ENCODE data around the gene BCL7A.
A peak's percentile ranks its signal among the peaks of the same experiment; 100 is the strongest.

Gene BCL7A

DNA sequence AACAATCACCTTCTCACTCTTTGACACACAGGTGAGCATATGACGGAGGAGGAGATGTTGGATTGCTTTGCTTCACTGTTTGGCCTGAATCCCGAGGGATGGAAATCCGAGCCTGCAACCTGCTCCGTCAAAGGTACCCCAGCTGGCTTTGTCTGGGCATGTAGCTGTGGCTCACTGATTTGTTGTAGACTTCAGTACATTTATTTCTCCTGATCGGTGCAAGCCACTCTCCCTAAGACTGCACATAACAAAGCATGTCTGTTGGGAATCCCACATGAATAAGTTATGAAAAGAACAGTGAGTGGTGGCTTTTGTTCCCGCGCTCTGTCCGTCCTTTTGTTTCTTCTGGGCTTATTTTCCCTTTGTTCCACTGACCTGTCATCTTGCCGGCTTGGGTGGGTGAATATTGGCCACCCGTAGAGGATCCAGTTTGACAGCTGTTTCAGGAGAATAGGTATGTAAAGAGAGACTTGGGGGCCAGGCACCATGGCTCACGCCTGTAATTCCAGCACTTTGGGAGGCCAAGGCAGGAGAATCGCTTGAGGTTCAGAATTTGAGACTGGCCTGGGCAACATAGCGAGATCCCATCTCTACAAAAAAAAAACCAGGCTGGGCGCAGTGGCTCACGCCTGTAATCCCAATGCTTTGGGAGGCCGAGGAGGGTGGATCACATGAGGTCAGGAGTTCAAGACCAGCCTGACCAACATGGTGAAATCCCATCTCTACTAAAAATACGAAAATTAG lies 20.0 kb upstream of the BCL7A start:
- no peak for DNase-seq

- peak; percentile 15 for DNase-seq
These were observed 17.8 kb upstream of the BCL7A start for GRCh38 chr12:122003651-122004611.

DNA sequence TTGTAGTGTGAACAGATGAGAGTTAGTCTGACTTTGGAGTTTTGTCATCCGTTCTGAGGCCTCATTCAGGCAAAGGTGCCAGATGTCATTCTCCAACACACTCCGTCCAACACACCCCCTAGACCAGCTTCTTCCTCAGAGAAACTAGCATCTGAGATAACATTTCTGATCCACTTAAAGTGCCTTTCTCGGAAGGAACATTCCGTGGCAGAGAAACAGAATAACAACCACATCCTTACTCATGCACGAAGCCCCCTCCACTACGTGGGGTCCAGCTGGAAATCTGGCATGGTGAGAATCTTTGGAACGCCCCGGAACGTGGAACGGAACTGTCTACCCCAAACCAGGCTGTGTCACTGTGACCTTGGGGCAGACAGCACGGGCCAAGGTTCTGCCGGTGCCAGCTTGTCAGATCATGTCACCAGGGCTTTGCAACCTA lies 17.0 kb upstream of the BCL7A start:
- DNase-seq: no peak

GRCh38 chr12:122005252-122005776 lies 16.4 kb upstream of the BCL7A start:
- no peak for DNase-seq

DNA sequence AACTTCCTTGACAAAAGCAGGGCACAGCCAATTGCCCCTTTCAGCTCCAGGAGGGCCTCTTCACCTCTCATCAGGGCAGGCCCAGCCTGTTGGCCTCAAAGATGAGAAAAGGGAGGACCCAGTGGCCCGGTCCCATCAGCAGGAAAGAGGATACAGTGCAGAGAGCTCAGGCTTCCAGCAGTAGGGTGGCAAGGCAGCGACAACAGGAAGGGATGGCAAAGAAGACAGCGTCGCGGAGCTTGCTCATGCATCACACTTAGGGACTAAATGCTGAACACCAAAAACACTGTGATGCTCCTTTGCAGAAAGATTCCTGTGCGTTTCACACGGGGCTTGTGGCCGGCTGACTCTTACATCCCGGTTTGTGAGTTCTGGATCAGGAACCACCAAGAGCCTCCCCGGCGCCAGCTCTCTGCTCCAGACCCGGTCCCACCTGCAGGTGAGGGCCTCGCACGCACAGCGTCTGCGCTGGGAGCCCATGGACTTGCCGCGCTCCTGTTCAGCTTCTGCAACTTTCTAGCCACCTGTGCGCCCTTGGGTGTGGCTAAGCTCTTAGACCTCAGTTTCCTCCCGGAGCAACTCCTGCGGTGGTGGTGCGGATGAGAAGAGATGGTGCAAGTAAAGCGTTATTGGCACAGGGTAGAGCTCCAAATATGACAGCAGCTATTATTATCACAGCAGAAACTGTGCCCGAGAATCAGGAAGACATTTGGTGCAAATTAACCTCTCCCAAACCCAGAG lies 15.3 kb upstream of the BCL7A start:
- no peak for DNase-seq

DNA sequence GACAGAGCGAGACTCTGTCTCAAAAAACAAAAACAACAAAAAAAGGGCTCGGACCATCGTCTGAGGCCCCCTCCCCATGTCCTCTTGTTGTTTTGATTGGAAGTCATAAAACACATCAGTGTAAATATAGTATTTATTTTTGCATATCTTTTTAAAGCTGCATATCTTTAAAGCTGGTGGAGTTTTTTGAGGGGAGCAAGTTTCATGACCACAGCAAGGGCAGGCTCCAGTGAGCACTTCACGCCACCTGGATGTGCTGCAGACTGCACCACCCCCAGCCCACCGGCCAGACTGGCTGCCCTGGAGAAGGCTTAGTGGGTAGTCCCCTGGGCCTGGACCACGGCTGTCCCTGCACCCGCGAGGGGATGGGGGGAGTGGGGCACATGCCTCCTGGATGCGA lies 11.9 kb upstream of the BCL7A start:
- no peak for DNase-seq

DNA sequence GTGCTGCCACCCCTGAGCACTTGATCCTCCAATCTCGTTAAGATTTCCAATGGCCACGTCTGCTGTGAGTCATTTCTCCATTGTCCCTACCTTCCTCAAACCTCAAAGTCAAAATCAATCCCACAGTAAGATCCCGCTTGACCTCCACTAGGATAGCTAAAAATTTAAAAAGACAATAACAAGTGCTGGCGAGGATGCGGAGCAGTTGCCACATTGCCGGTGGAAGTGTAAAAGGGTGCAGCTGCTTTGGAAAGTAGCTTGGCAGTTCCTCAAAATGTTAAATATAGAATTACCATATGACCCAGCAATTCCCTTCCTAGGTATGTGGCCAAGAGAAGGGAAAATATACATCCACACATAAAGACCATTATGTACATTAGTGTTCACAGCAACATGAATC lies 9.5 kb upstream of the BCL7A start:
- DNase-seq: no peak

DNA sequence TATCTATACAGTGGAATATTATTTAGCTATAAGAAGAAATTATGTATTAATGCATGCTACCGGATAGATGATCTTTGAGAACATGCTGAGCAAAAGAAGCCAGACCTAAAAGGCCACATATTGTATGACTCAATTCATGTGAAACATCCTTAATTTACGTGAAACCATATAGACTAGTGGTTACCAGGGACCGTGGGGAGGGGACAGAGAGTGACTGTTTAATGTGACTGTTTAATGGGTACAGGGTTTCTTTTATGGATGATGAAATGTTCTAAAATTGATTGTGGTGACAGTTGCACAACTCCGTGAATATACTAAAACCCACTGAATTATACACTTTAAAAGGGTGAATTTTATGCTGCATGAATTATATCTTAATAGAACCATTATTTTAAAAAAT lies 8.5 kb upstream of the BCL7A start:
- DNase-seq: peak; percentile 36

GRCh38 chr12:122013791-122014590 lies 7.7 kb upstream of the BCL7A start:
- DNase-seq: no peak

- no peak for DNase-seq
These were observed 6.9 kb upstream of the BCL7A start for GRCh38 chr12:122014781-122015180.

DNA sequence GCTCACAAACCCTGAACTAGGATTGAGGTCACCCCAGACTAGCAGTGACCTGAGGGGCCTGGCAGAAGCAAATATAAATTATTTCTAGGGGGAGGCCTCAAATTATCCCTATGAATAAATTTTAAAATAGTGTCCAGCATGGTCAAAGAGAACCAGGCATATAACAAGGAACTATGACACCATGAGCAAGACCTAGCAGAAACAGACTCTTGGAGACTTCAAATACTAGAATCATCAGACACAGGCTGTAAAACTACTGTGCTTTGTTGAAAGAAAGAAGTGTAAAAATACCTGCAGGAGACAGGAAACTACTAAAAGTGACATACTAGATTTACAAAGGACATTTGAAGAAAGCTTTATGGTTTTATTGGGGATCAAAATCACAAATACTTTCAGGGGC lies 3.2 kb upstream of the BCL7A start:
- DNase-seq: no peak

- DNase-seq: no peak
These were observed 2.7 kb upstream of the BCL7A start for GRCh38 chr12:122018937-122019336.

- DNase-seq: no peak
These were observed 890 bp upstream of the BCL7A start for GRCh38 chr12:122020795-122021192.

- no peak for DNase-seq
These were observed 377 bp upstream of the BCL7A start for GRCh38 chr12:122021193-122021821.

GRCh38 chr12:122022393-122023338 lies 982 bp downstream of the BCL7A start:
- no peak for DNase-seq

DNA sequence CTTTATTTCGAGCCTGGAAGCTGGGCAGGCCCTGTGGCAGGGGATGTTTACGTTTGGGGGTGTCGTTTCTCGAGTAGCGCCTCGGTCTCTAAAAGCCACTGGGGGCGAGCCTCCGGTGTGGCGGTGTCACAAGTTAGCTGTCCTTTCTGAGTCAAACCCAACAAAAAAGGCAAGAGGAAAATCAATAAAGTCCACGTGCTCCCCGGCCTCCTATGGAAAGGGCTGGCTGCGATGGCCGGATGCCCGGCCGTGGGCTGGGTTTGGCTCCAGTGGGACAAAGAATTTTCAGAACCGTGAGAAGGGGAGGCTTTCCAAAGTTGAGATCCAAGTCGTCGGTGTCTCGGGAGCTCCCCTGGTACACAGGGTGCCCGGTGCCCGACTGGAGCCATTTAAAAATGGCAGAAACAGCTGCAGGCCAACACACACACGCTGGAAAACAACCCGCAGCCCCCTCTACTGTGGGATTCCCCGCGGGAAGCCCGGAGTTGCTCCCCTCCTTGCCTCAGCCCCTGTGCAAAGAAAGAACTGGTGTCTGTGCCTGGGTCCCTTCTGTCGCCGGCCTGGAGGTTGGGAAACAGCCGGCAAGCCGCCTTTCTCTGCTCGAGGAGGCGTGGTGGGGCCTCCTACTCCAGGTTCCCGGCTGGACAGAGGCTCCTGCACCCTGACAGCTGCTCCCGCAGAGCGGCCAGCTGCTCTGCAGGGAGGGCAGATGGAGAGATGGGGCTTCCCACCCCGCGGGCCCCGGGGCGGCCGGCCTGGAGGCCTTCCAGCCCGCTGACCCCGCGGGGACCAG lies 1.9 kb downstream of the BCL7A start:
- DNase-seq: no peak

DNA sequence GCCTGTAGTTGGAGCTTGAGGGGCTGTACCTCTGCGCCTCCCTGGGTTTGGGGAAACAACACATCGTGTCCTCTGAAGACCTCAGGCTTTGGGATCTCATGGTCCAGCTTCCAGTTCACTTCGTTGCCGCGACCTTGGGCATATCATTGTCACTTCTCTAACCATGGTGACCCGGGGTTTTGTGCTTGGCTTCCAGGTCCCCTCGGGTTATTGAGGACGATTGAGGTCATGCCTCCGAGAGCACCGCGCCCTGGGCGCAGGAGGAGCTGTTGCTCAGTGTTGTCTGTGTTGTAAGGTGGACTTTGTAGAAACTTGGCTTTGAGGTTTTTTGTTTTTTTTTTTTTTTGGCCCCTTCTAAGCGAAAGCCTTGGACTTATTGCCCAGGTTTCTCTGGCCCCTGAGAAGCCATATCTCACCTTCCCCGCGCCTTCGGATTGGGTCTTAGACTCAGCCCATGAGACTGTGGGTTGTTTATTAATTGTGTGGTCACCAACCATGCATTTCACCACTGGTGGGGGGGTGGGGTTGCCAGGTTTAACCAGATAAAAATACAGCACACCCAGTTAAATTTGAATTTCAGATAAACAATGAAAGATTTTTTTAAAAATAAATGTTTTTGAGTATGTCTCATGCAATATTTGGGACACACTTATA lies 2.6 kb downstream of the BCL7A start:
- DNase-seq: no peak

GRCh38 chr12:122026706-122027333 lies 5.1 kb downstream of the BCL7A start:
- no peak for DNase-seq
